T-helper 1 cell (primary cell): ENCODE data around the gene NUTM2E.
"Not testable (repeated sequence)": the region's sequence is repeated elsewhere in the genome, so short reads cannot be mapped to it uniquely, and the experiment has no call there.

Source experiments
- DNase-seq, 5 donors: peaks; one replicate each; pipeline ENCODE4 v3.0.0-alpha.2; 2012 to 2020
- total RNA-seq, 4 donors: gene quantifications; one replicate each; lab custom pipeline; 2026; lab: John Stamatoyannopoulos, UW

NUTM2E gene, protein sequence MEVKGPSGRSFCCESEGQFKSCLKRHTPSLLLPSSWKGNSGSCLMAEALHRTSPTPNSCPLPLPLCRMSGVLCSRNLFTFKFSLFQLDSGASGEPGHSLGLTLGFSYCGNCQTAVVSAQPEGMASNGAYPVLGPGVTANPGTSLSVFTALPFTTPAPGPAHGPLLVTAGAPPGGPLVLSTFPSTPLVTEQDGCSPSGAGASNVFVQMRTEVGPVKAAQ (N-terminal part only)
- 0.46 to 1.6 (median 0.80) reads per million in 4 donors for total RNA-seq

- peak; percentile 51 to 75 (median 66) for DNase-seq
These were observed at the start of gene NUTM2E for GRCh38 chr10:79826496-79827215. Gene NUTM2E (plus strand): TSS chr10:79826739. CDS start chr10:79841741, 15,002 bp downstream.

DNA sequence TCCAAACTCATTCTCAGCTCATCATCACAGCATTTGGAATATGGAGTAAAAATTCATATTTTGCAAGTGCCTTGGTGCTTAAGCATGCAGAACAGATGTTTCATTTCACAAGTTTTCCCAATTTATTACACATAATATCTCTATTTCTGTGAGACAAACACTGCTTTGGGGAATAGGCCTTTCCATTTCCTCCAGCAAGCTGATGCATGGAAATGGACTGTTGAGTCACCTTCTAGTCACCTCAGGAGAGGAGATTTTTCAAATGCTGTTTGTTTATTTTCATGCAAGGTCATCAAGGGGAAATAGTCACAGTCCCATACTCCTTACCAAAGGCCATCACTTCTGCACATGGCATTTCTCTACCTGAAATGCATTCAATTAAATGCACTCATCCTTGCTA lies 48.5 kb upstream of the NUTM2E start:
- not testable (repeated sequence) for DNase-seq

DNA sequence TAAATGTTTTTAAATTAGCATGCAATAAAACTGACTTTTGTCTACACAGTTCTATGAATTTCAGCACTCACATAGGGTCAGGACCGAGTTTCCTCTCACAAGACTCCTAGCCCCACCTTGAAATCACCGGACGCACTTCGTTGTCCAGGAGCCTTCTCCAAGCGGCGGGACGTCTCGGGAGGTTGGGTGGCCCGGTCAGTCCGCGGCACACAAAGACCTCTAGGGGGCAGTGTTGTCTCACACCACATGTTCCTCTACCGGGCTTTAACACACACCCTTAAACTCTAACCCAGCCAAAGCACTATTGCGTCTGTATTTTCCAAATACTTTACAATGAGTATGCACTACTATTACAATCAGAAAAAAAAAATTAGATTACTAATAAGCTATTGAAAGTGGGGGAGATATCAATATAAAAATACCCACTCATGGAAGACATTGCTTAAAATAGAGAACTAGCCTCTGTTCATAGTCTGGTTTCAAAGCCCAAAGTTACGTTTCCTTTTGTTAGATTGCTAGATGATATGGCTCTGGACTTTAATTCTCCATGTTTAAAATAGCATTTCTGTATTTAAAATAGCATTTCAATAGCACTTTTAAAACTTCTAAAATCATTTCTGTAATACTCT lies 47.1 kb upstream of the NUTM2E start:
- peak; percentile 13 to 54 (median 35) for DNase-seq

DNA sequence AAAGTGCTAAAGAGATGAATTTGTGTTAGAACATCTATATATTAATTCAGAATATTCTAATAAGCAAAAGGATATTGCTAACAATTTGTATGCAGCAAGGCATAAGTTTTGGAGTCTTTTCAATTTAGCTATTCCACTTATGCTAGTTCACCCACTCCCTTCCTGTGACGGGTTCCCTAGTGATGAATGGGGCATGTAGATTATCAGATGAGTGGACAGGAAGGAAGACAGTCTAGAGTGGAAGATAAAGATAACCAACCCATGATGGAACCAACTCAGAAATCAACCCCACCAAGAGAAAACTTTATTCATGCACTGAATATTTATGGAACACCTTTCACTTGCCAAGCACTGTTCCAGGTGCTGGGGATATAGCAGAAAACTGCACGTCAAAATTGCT lies 46.5 kb upstream of the NUTM2E start:
- DNase-seq: not testable (repeated sequence)

GRCh38 chr10:79781584-79781983 lies 45.0 kb upstream of the NUTM2E start:
- not testable (repeated sequence) for DNase-seq

GRCh38 chr10:79787455-79787952 lies 39.0 kb upstream of the NUTM2E start:
- not testable (repeated sequence) for DNase-seq

DNA sequence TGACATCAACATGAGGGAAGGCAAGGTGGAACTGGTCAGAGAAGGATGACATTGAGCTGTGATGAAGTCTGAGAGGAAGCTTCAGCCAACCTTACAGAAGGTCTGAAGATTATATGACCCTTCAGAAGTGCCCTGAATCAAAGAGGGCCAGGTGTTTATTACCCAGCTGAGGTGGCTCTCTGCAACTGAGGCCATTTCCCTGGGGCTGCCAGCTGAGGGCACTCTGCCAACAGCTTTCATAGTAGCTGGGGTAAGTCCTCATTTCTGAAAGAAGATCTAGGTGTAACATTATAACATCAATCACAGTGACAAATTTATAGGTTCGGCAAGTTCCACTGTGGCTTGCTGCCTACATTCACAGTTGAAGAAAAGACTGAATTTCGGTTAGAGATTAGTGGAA lies 37.2 kb upstream of the NUTM2E start:
- DNase-seq: not testable (repeated sequence)

DNA sequence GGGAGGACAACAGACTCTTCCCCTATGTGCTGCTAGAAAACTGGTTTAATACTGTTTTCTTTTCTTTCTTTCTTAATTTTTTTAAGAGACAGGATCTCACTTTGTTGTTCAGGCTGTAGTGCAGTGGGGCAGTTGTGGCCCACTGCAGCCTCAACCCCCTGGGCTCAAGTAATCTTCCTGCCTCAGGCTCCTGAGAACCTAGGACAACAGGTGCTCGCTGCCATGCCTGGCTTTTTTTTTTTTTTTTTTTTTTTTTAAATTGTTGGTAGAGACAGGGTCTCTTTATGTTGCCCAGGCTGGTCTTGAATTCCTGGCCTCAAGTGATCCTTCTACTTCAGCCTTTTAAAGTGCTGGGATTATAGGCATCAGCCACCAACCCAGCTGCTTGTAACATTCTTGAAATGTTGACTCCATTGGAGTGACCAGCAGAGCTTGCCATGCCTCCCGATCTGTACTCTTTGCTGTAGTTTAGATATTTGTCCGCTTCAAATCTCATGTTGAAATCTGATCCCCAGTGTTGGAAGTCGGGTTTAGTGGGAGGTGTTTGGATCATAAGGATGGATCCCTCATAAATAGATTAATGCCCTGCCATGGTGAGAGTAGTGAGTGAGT lies 34.5 kb upstream of the NUTM2E start:
- not testable (repeated sequence) for DNase-seq

GRCh38 chr10:79799337-79799736 lies 27.2 kb upstream of the NUTM2E start:
- DNase-seq: not testable (repeated sequence)

GRCh38 chr10:79805857-79806256 lies 20.7 kb upstream of the NUTM2E start:
- DNase-seq: not testable (repeated sequence)

DNA sequence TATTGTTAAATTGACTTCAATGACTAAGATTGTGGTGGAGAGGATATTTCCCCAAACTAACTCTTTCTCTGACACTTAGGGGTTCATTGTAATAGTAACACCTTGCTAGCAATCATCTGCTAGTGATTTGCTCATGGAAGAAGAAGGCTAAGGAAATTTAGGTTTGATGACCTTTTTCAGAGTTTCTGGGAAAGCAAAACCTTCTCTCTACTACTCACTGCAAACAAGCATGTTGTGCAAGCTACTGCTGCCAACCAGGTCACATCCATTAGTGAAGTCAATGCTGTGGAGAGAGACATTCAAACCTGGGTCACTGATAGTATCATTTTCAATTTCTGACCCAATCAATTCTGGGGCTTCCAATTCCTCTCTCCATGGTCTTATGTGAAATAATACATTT lies 14.6 kb upstream of the NUTM2E start:
- not testable (repeated sequence) for DNase-seq

- not testable (repeated sequence) for DNase-seq
These were observed 10.2 kb upstream of the NUTM2E start for GRCh38 chr10:79816290-79816689.

GRCh38 chr10:79823387-79823786 lies 3.2 kb upstream of the NUTM2E start:
- peak in 2 of 5 donors; percentile 6 to 58 for DNase-seq

DNA sequence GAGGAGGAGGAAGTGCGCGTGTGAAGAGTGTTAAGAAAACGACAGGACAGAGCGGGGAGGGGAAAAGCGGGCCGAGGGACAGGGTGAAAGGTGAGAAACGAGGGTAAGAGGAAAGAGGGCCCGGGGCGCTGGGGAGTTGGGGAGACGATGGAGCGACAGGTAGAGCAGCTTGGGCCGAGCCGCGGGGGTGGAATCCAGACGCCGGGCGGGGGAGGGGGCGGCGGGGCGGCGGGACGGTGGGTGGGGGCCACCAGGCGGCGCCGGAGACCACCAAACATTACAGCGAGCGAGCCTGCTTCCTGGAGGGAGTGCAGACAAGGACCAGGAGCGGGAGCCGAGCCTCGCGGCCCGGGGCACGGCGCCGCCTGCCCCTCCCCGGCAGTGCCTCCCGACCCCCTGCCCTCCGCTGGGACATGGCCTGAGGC lies 940 bp upstream of the NUTM2E start:
- DNase-seq: peak in 1 of 5 donors; percentile 4

- DNase-seq: peak in 1 of 5 donors; percentile 10
These were observed 426 bp upstream of the NUTM2E start for GRCh38 chr10:79826131-79826495.

DNA sequence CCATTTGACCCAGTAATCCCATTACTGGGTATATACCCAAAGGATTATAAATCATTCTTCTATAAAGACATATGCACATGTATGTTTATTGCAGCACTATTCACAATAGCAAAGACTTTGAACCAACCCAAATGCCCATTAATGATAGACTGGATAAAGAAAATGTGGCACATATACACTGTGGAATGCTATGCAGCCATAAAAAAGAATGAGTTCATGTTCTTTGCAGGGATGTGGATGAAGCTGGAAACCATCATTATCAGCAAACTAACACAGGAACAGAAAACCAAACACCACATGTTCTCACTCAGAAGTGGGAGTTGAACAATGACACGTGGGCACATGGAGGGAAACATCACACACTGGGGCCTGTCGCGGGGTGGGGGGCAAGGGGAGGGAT lies 7.3 kb downstream of the NUTM2E start:
- not testable (repeated sequence) for DNase-seq

DNA sequence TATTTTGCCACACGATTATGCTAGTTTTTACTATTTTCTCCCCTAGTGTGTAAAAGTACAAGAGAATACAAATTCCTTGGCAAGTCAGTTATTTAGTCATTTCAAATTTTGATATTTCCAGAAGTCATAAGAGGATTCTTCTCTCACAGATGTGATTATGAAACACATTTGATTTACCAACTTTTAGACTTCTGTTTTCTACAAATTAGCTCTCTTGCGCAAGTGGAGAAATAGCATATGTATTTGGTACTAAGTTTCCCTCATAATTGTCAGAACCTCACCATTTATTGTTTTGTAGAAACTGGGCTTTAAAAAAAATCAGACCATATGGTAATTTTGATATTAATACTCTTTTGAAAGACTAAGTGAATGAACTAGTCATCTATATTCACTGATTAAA lies 9.4 kb downstream of the NUTM2E start:
- DNase-seq: not testable (repeated sequence)

DNA sequence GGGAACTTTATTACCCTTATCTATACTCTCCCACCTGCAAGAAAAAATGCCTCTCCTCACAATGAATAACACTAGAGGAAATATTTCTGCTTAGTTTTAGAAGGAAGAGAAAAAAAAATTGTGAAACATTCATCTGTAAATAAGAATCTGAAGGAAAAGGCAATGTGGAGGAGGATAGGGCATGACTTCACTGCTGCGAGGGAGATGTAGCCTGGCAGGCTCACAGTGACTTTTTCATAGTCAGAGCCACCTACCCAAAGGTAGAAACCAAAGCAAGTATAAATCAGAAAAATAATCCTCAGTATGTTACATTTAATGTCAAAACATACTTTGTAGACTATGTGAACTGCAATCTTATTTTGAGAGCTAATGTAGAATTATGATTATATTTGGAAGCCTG lies 10.4 kb downstream of the NUTM2E start:
- not testable (repeated sequence) for DNase-seq

GRCh38 chr10:79838441-79838840 lies 11.9 kb downstream of the NUTM2E start:
- DNase-seq: not testable (repeated sequence)

DNA sequence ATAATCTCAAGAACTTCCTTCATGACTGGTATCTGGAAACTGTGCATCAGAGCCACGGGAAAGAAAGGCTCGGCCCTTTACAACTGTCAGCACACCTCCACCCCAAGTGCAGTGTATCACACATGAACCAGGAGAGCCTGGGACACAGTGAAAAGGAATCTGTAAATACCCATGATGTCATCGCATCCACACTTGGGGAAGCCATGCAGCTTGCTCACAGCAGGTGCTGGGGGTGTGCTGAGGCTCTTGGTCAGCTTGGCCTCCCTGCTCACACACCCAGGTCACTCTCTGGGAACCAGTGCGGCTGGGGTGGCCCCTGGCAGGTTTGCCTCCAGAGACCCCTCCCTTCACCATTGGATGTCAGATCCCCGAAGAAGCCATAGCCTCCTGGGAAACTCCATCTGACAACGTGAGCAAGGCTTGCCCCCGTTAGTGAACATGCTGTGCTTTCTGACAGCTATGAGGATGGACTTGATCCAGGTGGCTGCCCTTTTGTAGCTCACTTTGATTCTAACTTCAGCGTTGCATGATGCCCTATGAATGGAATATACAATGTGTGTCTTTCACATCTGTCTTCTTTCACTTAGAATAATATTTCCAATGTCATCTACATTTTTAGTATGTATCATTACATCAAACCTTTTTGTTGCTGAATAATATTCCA lies 26.8 kb downstream of the NUTM2E start:
- DNase-seq: not testable (repeated sequence)

DNA sequence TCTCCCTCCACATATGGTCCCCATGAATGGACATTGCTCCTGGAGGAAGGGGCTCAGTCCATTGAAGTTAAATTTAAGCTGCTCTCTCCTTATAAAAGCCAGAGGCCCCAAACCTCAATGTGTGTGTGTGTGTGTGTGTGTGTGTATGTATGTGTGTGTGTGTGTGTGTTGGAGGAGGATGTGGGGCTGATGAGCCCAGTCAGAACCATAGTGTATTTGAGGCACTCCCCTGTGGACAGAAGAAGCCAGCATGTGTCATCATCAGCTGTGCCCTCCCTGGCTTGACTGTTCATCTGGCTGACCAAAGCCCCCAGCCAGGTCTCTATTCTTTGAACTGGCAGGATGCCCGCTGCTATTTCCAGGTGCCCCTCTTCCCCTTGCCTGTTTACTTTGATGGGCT lies 35.7 kb downstream of the NUTM2E start:
- DNase-seq: not testable (repeated sequence)

DNA sequence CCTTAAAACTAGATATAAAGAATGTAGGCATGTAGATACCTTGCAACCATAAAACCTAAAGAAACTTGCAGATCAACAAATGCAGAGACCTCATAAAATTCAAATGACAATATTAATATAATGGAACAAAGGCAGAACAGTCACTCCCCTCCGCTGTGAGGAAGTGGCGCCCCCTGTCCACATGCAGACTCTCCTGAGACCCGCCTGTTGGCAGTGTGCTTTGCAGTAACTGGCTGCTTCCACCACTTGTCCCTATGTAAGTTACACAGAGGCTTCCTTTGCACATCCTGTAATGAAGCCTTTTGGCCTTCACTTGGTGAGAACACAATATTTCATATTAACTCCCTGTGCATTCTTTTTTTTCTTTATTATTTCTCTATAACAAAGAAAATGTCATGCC lies 36.3 kb downstream of the NUTM2E start:
- DNase-seq: not testable (repeated sequence)
